ACC112 (cell line): ENCODE data around the gene PAK4.
"Not testable (repeated sequence)": the region's sequence is repeated elsewhere in the genome, so short reads cannot be mapped to it uniquely, and the experiment has no call there.

Experiments used
- H2AFZ ChIP-seq: fragments of 200-600 bp; sonication (generic); one replicate; pipeline ENCODE4 v1.6.0; 2017; ENCODE audit warnings: antibody characterized with exemption, low read length; ENCODE audit not compliant: unreplicated experiment
- H3K27ac ChIP-seq: fragments of 200-600 bp; sonication (generic); 2 replicates; pipeline ENCODE4 v1.5.1; 2014; ENCODE audit warnings: low read depth, mild to moderate bottlenecking, antibody characterized with exemption, low read length, moderate library complexity
- H3K27me3 ChIP-seq: fragments of 200-600 bp; sonication (generic); 2 replicates; pipeline ENCODE4 v1.6.1; 2014; ENCODE audit warnings: mild to moderate bottlenecking, antibody characterized with exemption, low read length, moderate library complexity, mixed read lengths; ENCODE audit not compliant: insufficient read depth
- H3K36me3 ChIP-seq: fragments of 200-600 bp; sonication (generic); 2 replicates; pipeline ENCODE4 v1.6.1; 2016; ENCODE audit warnings: mild to moderate bottlenecking, antibody characterized with exemption, low read length, moderate library complexity, mixed read lengths; ENCODE audit not compliant: insufficient read depth
- H3K4me1 ChIP-seq: fragments of 200-600 bp; sonication (generic); one replicate; pipeline ENCODE4 v1.6.1; 2016; ENCODE audit warnings: low read length, mixed read lengths; ENCODE audit not compliant: insufficient read depth, unreplicated experiment, control insufficient read depth
- H3K4me3 ChIP-seq: fragments of 200-600 bp; sonication (generic); 2 replicates; pipeline ENCODE4 v1.5.1; 2014; ENCODE audit warnings: mild to moderate bottlenecking, low read depth, low read length
- H3K79me2 ChIP-seq: fragments of 200-600 bp; sonication (generic); one replicate; pipeline ENCODE4 v1.6.0; 2016; ENCODE audit warnings: low read length; ENCODE audit not compliant: control insufficient read depth, unreplicated experiment, insufficient read depth

The PAK4 gene

GRCh38 chr19:39212375-39212742 lies 86.8 kb downstream of the PAK4 start:
- Histone ChIP-seq H3K4me3 (no peak overlapping the region), H3K27ac (no peak overlapping the region), H3K79me2 (no peaks in the 10 kb centered on the region), H3K4me1 (no peaks in the 10 kb centered on the region), H3K36me3 (no peaks in the 10 kb centered on the region), H2AFZ (no peak overlapping the region), H3K27me3 (peaks cover 7% of the 10 kb centered on the region; the same call in 1 of the 2 replicates)

GRCh38 chr19:39215323-39215722 lies 89.7 kb downstream of the PAK4 start:
- not testable (repeated sequence) for H3K4me3 ChIP-seq, H3K36me3 ChIP-seq, H2AFZ ChIP-seq, H3K79me2 ChIP-seq, H3K4me1 ChIP-seq, H3K27ac ChIP-seq, H3K27me3 ChIP-seq

- Histone ChIP-seq H3K4me3 (no peak overlapping the region), H2AFZ (no peak overlapping the region), H3K36me3 (no peaks in the 10 kb centered on the region), H3K27ac (no peak overlapping the region), H3K27me3 (peaks cover 7% of the 10 kb centered on the region; the same call in 1 of the 2 replicates), H3K4me1 (no peaks in the 10 kb centered on the region), H3K79me2 (no peaks in the 10 kb centered on the region)
Measured at GRCh38 chr19:39217094-39217493, 91.5 kb downstream of the PAK4 start.

GRCh38 chr19:39218230-39219007 lies 92.8 kb downstream of the PAK4 start:
- H3K79me2 ChIP-seq, result no peaks in the 10 kb centered on the region
- H3K36me3 ChIP-seq, result no peaks in the 10 kb centered on the region
- H3K27me3 ChIP-seq, result peaks cover 7% of the 10 kb centered on the region; the same call in 1 of the 2 replicates
- no peaks in the 10 kb centered on the region for H3K4me1 ChIP-seq
- H3K27ac ChIP-seq, result no peak overlapping the region
- H2AFZ ChIP-seq, result no peak overlapping the region
- H3K4me3 ChIP-seq, result no peak overlapping the region

- H3K36me3 ChIP-seq, H3K4me3 ChIP-seq, H3K4me1 ChIP-seq, H2AFZ ChIP-seq, H3K79me2 ChIP-seq, H3K27ac ChIP-seq: not testable (repeated sequence)
- peaks cover 12% of the 10 kb centered on the region for H3K27me3 ChIP-seq
Measured at GRCh38 chr19:39219108-39219507, 93.5 kb downstream of the PAK4 start.

GRCh38 chr19:39223703-39224279 lies 98.2 kb downstream of the PAK4 start:
- no peaks in the 10 kb centered on the region for H3K36me3 ChIP-seq
- H3K4me1 ChIP-seq, result no peaks in the 10 kb centered on the region
- H3K27me3 ChIP-seq, result peaks cover 14% of the 10 kb centered on the region
- no peaks in the 10 kb centered on the region for H3K79me2 ChIP-seq
- H2AFZ ChIP-seq, result no peak overlapping the region
- no peak overlapping the region for H3K27ac ChIP-seq
- H3K4me3 ChIP-seq, result no peak overlapping the region

- Histone ChIP-seq H3K36me3 (no peaks in the 10 kb centered on the region), H3K4me3 (no peak overlapping the region), H2AFZ (no peak overlapping the region), H3K27ac (no peak overlapping the region), H3K4me1 (no peaks in the 10 kb centered on the region), H3K79me2 (no peaks in the 10 kb centered on the region), H3K27me3 (peaks cover 14% of the 10 kb centered on the region)
Measured at GRCh38 chr19:39224910-39225309, 99.3 kb downstream of the PAK4 start.
